Femur (tissue), 1 donor: ENCODE measurements around the gene FAM149A.

Source experiments
- DNase-seq: peaks from one replicate; pipeline ENCODE4 v3.0.0-alpha.2; 2017

FAM149A gene

GRCh38 chr4:186107947-186108346 is 3.4 kb downstream of the FAM149A start:
- DNase-seq = no peak

GRCh38 chr4:186108391-186108790 is 3.9 kb downstream of the FAM149A start:
- no peak for DNase-seq

- DNase-seq = no peak
Observed at GRCh38 chr4:186109245-186109644, 4.7 kb downstream of the FAM149A start.

- DNase-seq = no peak
Observed at GRCh38 chr4:186116697-186117096, 12.2 kb downstream of the FAM149A start.

- no peak for DNase-seq
Observed at GRCh38 chr4:186118582-186118981, 14.1 kb downstream of the FAM149A start.

- DNase-seq = no peak
Observed at GRCh38 chr4:186121057-186121456, 16.6 kb downstream of the FAM149A start.

- DNase-seq = no peak
Observed at GRCh38 chr4:186128842-186129241, 24.3 kb downstream of the FAM149A start.

- DNase-seq = no peak
Observed at GRCh38 chr4:186131935-186132334, 27.4 kb downstream of the FAM149A start.

- DNase-seq = no peak
Observed at GRCh38 chr4:186132577-186133242, 28.2 kb downstream of the FAM149A start.

- DNase-seq = no peak
Observed at GRCh38 chr4:186134257-186134656, 29.8 kb downstream of the FAM149A start.

GRCh38 chr4:186134861-186135260 is 30.4 kb downstream of the FAM149A start:
- no peak for DNase-seq

GRCh38 chr4:186137196-186137794 is 32.8 kb downstream of the FAM149A start:
- no peak for DNase-seq

GRCh38 chr4:186144198-186144945 is 39.9 kb downstream of the FAM149A start:
- DNase-seq = peak; percentile 87

GRCh38 chr4:186144946-186145569 is 40.6 kb downstream of the FAM149A start:
- peak; percentile 71 for DNase-seq

- no peak for DNase-seq
Observed at GRCh38 chr4:186146458-186146857, 42.0 kb downstream of the FAM149A start.

- no peak for DNase-seq
Observed at GRCh38 chr4:186148336-186148975, 44.0 kb downstream of the FAM149A start.

GRCh38 chr4:186149872-186150271 is 45.4 kb downstream of the FAM149A start:
- DNase-seq = peak; percentile 30

- DNase-seq = no peak
Observed at GRCh38 chr4:186150926-186151325, 46.4 kb downstream of the FAM149A start.

GRCh38 chr4:186151499-186151898 is 47.0 kb downstream of the FAM149A start:
- no peak for DNase-seq

- DNase-seq = no peak
Observed at GRCh38 chr4:186158021-186158813, 53.7 kb downstream of the FAM149A start.

GRCh38 chr4:186158966-186159365 is 54.5 kb downstream of the FAM149A start:
- DNase-seq = no peak

- DNase-seq = no peak
Observed at GRCh38 chr4:186159613-186160012, 55.1 kb downstream of the FAM149A start.
